GM12873 (cell line): ENCODE data around the gene CBFA2T2.

ENCODE experiments used
- CTCF ChIP-seq: IDR thresholded peaks from 2 replicates; pipeline ENCODE4 v1.5.1; 2012; ENCODE audit warnings: low read depth, mild to moderate bottlenecking, moderate library complexity, low read length, control low read depth; ENCODE audit not compliant: insufficient read depth; ENCODE audit errors: missing control alignments

The CBFA2T2 gene

DNA sequence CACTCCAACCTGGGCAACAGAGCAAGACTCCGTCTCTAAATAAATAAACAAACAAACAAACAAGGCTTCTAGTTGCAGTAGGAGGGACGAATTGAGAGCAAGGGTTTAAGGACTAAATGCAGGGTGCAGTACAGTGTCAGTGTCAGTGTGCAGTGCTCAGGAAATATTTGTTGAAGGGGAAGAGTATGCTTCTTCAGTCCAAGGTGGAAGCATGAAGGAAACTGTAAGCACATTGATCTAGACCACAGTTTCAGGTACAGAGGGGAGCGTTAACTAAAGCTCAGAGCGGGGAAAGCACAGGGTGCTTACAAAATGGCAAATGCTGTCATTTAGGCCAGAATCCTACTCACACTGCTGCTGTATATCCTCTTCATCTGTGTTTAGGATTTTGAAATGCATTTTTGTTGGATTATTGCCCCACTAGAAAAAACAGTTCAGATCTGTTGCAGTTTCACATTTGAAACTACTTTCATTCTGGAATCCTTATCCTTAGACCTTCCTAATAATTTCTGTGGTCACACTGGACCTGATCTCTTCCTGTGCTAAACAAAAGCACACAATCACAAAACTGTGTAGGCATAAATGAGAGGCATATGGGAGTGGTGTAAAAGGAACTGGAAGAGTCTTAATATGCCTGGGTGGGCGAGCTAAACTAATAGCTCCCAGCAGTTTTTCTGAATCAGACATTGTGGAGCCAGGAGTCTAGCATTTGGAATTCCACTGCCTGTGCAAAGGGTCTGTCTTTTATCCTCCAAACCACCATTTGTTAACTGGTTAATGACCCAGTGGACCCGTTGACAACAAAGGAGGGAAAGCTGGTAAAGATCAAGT is 41.4 kb downstream of the CBFA2T2 start:
- no peak for TF ChIP-seq CTCF

GRCh38 chr20:33531885-33532284 is 42.0 kb downstream of the CBFA2T2 start:
- no peak for TF ChIP-seq CTCF

- no peak for TF ChIP-seq CTCF
These were observed 43.0 kb downstream of the CBFA2T2 start for GRCh38 chr20:33532753-33533459.

GRCh38 chr20:33537608-33538007 is 47.7 kb downstream of the CBFA2T2 start:
- no peak for TF ChIP-seq CTCF

DNA sequence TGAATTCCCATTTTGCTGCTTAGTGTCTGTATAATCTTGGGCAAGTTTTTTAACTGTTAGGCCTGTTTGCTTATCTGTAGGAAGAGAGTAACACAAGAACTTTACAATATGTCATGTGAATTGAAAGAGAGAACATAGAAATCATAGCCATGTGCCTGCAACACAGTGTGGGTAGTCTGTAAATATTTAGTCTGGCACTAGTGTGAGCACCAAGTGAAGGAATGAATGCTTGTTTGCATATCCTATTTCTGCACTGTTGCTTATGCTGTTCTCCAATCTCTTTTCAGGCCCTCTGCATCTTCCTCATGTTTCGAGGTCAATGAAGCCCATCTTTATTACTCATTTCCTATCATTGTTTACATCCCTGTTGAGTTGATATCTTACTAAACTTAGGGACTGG is 49.2 kb downstream of the CBFA2T2 start:
- no peak for TF ChIP-seq CTCF

- no peak for TF ChIP-seq CTCF
These were observed 50.5 kb downstream of the CBFA2T2 start for GRCh38 chr20:33540427-33540826.

DNA sequence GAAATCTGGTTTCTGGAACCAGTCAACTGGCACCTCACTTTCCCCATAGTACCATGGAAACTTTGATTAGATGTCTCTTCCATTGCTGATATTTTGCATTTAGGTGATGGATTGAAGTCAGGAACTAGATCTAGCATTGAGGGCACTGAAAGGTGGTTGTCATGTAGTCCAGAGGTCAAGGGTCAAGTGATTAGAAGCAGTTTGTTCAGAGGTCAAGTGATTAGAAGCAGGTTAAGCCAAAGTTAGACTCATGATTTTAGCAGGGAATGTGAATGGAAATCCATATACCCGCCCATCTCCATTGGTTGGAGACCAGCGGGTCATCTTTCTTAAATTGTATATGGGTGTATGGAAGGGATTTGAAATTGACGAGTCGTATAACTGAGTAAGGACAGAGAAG is 51.2 kb downstream of the CBFA2T2 start:
- TF ChIP-seq CTCF: no peak
